GM10847 (cell line): ENCODE measurements around the gene NPS.

Experiments used
- POLR2A ChIP-seq: IDR thresholded peaks from 2 replicates; pipeline ENCODE4 v1.6.1; 2011; ENCODE audit not compliant: insufficient read length; ENCODE audit errors: extremely low read depth

Gene NPS, protein sequence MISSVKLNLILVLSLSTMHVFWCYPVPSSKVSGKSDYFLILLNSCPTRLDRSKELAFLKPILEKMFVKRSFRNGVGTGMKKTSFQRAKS

DNA sequence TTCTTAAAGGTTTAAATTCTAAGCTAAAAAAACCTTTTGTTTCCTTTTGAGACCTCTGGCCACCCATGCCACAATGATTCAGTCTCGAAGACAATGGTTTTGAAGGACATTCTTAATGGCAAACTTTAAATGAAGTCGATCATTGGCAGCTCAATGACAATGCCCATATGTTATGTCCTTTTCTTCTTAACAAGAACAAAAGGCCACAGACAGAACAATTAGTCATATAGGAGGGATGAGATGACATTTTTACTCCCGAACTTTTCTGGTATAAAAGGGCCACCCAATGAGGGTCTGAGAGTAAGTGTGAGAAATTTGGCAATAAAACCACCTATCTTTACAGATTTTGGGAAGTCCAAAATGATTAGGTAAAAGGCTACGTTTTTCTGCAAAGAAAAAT is at the start of gene NPS:
NPS (plus strand) TSS at position 301 of the 400 bp plus-strand sequence; CDS start at position 361, 60 bp downstream.
- TF ChIP-seq POLR2A = no peak

- TF ChIP-seq POLR2A = no peak
Measured at GRCh38 chr10:127500127-127500526, 49.0 kb upstream of the NPS start.

DNA sequence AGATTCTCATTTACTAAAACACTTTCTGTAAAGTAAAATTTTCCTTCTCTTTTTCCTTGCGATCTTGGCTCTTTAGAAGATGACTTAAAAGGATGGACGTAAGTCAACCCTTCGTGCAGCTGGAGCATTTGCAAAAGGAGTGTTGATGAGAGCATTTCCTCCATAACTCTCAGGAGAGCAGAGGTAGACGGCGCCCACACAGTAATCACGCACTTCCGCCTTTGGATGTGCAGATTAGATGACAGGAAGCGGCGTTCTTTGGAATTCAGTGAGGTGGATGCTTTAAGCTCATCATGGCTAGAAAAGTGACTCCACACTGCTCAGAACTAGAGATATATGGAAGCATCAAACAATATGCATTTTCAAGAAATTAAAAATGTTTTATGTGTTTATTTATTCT is 43.0 kb upstream of the NPS start:
- TF ChIP-seq POLR2A = no peak

- TF ChIP-seq POLR2A = no peak
Measured at GRCh38 chr10:127522298-127522697, 26.8 kb upstream of the NPS start.

DNA sequence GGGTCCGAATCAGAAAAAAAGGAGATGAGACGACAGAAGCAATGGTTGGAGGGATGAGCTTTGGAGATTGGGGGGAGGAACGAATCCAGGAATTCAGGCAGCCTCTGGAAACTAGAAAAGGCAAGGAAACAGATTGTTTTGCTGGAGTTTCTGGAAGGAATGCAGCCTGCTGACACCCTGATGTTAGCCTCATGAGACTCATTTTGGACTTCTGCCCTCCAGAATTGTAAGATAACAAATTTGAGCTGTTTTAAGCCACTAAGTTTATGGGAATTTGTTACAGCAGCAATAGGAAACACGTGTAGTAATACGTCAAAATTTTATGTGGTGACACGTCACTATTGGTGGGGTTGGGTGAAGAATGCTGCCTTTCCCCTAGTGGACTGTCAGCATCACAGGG is 25.6 kb upstream of the NPS start:
- no peak for TF ChIP-seq POLR2A

DNA sequence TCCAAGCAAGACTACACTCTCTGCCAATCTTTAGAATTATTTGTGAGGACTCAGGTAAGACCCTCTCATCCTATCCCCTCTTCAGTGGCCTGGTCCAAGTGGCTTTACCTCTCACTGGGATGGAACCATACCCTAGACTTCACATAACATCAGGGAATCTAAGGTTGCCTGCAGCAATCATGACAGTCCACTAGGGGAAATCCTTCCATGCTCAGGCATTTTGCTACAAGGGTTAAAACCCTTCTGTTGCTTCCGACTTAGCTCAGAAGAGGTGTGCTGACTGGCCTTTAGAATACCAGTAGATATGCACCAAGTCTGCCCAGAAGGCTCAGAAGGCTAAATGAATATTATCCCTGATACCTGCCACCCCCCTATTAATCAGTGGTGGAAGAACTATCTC is 24.9 kb upstream of the NPS start:
- no peak for TF ChIP-seq POLR2A

DNA sequence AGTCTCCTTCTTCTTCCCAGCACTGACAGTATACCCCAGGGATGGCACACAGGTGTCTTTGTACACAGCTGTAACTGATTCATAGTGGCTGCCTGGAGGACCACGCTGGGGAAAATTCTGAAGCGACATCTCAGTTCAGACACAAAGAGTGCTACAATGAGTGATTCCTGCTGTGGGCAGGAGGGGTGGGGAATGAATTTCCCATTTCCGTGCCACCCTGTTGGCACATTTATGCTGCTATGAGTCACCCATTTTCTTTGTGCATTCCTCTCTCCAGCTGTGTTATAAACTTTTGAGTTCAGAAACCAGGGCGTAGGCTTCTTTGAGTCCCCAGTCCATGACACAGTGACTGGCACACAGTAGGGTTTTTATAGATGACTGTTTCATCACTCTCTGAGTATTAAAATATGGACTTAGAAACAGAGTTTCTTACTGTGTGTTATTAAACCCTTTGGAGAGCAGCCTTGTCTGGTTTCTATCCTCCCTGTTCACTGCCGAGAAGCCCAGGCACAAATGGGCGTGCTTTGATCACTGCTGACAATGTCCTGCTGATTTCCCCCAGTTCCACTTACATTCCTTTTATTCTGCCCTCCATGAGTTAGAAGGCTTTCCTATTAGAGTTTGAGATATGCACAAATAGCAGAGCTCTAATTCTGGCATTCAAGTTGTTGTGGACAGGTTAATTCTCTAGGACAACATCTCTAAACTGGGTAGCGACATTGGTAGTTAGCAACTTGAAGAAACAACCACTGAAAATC is 24.0 kb upstream of the NPS start:
- no peak for TF ChIP-seq POLR2A

- no peak for TF ChIP-seq POLR2A
Measured at GRCh38 chr10:127525686-127526085, 23.4 kb upstream of the NPS start.

GRCh38 chr10:127526161-127526560 is 22.9 kb upstream of the NPS start:
- no peak for TF ChIP-seq POLR2A

- TF ChIP-seq POLR2A = no peak
Measured at GRCh38 chr10:127527320-127527719, 21.8 kb upstream of the NPS start.

- TF ChIP-seq POLR2A = no peak
Measured at GRCh38 chr10:127527891-127528290, 21.2 kb upstream of the NPS start.

DNA sequence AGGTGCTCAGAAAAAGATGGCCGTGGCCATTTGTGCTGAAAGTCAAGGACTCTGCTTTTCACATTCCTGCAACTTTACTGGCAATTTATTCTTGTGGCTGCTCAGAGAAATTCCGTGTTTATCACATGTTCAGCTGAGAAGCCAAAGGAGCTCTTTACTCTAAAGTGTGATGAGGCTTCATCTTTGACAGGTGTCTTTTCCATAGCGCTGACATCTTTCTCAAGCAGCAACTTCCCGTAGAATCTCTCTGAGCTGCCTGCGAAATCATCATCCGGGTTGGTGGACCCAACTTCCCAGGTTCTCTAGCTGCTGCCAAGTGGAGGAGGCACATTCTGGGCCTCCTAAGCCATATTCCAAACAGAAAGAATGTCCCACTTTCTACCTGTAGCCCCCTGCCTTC is 16.9 kb upstream of the NPS start:
- no peak for TF ChIP-seq POLR2A

DNA sequence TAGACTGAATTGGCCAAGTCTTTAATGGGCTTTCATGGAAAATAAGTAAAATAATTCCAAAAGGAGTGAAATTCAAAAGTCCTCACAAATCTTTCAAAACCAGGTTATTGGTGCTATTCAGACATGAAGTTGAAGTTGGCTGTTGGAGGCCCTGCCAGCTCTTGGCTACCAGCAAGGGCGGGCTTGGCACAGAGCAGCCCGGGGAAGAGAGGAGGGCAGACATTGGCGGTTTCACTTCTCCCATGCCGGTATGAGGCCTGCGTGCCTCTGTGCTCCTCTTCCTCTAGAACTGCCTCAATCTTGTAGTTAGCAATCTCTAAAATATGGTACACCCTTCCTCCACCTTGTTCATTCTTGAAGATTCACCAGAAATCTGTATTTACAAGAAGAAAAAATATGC is 16.4 kb upstream of the NPS start:
- TF ChIP-seq POLR2A = no peak

DNA sequence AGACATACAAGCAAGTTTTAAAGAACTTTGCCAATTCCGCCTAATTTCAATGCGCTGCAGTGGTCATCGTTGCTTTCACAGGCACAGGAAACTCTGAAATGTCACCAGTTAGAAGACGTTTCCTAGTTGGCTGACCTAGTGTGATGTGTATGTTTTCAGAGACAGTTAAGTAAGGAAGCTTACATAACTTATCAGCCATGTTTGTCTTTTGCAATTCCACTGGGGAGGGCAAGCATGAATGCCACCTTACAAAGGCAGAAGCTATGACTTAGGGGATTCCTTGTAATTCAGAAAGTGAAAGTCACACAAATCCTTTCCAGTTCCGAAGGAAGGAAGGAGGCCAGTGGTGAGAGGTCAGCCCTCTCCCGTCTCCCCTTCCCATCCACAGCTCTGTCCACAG is 15.0 kb upstream of the NPS start:
- no peak for TF ChIP-seq POLR2A

GRCh38 chr10:127534496-127534895 is 14.6 kb upstream of the NPS start:
- TF ChIP-seq POLR2A = no peak

DNA sequence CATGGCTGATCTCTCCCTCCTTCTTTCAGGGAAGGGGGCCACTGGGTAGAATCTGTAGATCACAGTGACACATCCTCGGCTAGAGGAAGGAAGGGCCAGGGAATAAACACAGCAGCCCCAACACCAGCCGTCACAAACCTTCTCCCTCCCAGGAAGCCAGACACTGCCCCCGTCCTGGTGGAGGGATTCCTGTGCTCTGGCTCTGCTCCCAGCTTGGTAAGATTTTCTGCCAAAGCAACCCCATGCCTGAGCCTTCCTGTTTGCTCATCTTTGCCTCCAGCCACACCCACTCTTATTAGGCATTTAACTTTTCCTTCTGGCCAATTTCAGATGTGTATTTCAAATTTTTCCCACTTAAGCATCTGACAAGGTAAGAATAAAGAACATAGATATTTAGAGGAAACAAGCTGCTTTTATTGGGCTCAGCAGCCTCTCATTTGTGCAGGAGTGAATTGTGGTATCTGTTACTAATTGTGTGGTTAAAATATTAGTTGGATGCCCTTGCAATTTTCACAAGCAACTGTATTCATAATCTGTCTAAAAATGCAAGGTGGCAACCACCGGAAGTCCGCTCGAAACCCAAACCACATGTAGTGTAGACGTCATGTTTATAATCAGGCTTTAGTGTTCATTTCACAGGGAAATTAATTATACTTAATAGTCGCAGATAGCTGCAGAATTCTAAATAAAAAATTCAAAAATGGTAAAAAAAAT is 13.2 kb upstream of the NPS start:
- no peak for TF ChIP-seq POLR2A
